ENCODE results near the gene TMPRSS4. TPM values are rescaled to one million over a fixed set of nuclear protein-coding genes. Genes with fewer than 3 reads are reported as not detected.

The TMPRSS4 gene
- total and polyA plus RNA-seq, 4 donors = 0.08 to 0.33 (median 0.24) TPM; not detected in 1

DNA sequence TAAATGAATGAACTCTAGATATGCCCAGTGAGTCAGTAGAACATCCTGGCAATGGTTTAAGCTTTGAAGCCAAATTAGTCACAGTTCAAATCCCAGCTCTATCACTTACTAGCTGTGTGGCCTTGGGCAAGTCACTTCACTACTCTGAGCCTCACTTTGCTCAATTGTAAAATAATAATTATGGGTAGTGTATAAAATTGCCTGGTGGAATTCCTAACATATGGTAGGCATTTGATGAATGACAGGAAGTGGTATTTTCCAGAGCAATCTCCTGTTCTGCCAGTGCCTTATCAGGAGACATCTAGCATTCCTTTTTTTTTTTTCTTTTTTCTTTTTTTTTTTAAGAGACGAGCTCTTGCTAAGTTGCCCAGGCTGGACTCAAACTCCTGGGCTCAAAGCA, 62.7 kb downstream of the TMPRSS4 start:
- no peak for TF ChIP-seq RAD21 (IDR thresholded peaks at IDR 0.05)
- no peak for TF ChIP-seq RXRA (IDR thresholded peaks at IDR 0.05)
- TF ChIP-seq NR2F2 (IDR thresholded peaks at IDR 0.05) = no peak
- Histone ChIP-seq H3K4me1 (ENCODE audit: control insufficient read depth in 4 of 4, insufficient read depth in 4 of 4, low read length in 3 of 4) (no peaks in the 10 kb centered on the region), H3K27me3 (ENCODE audit: control insufficient read depth in 4 of 4, insufficient read depth in 4 of 4, low read length in 3 of 4) (peaks cover 0 to 11% (median 0%) of the 10 kb centered on the region in 4 donors), H3K36me3 (ENCODE audit: control insufficient read depth in 4 of 4, insufficient read depth in 3 of 4, low read depth in 1 of 4, low read length in 3 of 4) (no peaks in the 10 kb centered on the region), H3K9me3 (ENCODE audit: control insufficient read depth in 4 of 4, low read length in 3 of 4) (no peaks in the 10 kb centered on the region), H3K9ac (ENCODE audit: low read depth in 1 of 2, low read length in 2 of 2) (no peak overlapping the region), H3K27ac (ENCODE audit: low read depth in 1 of 2, low read length in 2 of 2) (no peak overlapping the region), H3K4me3 (ENCODE audit: low read depth in 1 of 3, low read length in 3 of 3) (no peak overlapping the region)
- WGBS = 56% methylated on average over 1 of the region's 1 CpG
- no peak for DNase-seq (ENCODE audit: low spot score)

DNA sequence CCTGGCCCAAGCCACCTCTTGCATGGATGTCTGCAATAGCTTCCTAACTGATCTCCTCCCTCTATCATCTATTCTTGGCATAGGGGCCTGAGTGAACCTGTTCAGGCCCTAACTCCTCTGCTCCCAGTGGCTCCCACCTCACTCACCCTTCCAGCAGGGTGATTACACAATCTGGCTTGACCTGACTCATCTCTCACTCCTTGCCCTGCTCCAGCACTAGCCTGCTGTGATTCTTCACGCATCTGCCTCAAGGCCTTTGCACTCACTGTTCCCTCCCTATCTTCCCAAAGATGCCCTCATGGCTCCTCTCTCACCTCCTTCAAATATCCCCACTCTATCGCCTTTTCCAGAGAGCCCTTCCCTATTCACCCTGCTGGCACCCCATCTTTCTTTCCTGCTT, 65.2 kb downstream of the TMPRSS4 start:
- H3K36me3 ChIP-seq (ENCODE audit: control insufficient read depth in 4 of 4, insufficient read depth in 3 of 4, low read depth in 1 of 4, low read length in 3 of 4) = no peaks in the 10 kb centered on the region
- peaks cover 0 to 9% (median 0%) of the 10 kb centered on the region in 4 donors for H3K27me3 ChIP-seq (ENCODE audit: control insufficient read depth in 4 of 4, insufficient read depth in 4 of 4, low read length in 3 of 4)
- no peak overlapping the region for H3K27ac ChIP-seq (ENCODE audit: low read depth in 1 of 2, low read length in 2 of 2)
- peaks cover 0 to 11% (median 1%) of the 10 kb centered on the region in 4 donors for H3K4me1 ChIP-seq (ENCODE audit: control insufficient read depth in 4 of 4, insufficient read depth in 4 of 4, low read length in 3 of 4)
- no peak overlapping the region for H3K9ac ChIP-seq (ENCODE audit: low read depth in 1 of 2, low read length in 2 of 2)
- no peak overlapping the region for H3K4me3 ChIP-seq (ENCODE audit: low read depth in 1 of 3, low read length in 3 of 3)
- no peaks in the 10 kb centered on the region for H3K9me3 ChIP-seq (ENCODE audit: control insufficient read depth in 4 of 4, low read length in 3 of 4)
- TF ChIP-seq FOXA2 (IDR thresholded peaks at IDR 0.05) (no peak), HNF4A (conservative IDR thresholded peaks at IDR 0.05) (no peak), HNF4G (IDR thresholded peaks at IDR 0.05) (no peak), YY1 (IDR thresholded peaks at IDR 0.05) (no peak), EGR1 (IDR thresholded peaks at IDR 0.05; ENCODE audit: low read depth in 2 of 2) (no peak), TAF1 (conservative IDR thresholded peaks at IDR 0.05) (no peak)
- TF ChIP-seq, protein P1, sequence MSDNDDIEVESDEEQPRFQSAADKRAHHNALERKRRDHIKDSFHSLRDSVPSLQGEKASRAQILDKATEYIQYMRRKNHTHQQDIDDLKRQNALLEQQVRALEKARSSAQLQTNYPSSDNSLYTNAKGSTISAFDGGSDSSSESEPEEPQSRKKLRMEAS (IDR thresholded peaks at IDR 0.05) = no peak
- no peak for DNase-seq (ENCODE audit: low spot score)
- 61% methylated on average over 2 of the region's 2 CpGs for WGBS

DNA sequence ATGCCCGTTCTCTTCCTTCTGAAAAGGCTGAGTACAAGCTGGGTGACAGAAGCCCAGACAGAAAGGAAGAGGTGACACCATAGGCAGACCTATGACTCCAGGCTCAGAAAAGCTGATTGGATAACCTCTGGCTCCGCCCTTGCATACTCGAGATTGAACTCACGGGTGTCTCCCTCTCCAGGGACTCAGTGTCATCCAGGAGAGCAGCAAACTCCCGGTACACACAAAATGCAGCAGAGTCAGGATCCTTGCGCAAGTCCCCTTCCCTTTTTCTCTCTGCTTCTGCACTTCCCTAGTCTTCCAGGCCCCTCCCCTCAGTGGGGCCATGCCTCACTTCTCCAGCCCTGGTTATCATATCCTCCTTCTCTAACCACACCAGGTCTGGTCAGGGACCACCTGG, 65.9 kb downstream of the TMPRSS4 start:
- Histone ChIP-seq H3K4me1 (ENCODE audit: control insufficient read depth in 4 of 4, insufficient read depth in 4 of 4, low read length in 3 of 4) (peaks cover 0 to 11% (median 1%) of the 10 kb centered on the region in 4 donors), H3K27me3 (ENCODE audit: control insufficient read depth in 4 of 4, insufficient read depth in 4 of 4, low read length in 3 of 4) (peaks cover 0 to 9% (median 0%) of the 10 kb centered on the region in 4 donors), H3K36me3 (ENCODE audit: control insufficient read depth in 4 of 4, insufficient read depth in 3 of 4, low read depth in 1 of 4, low read length in 3 of 4) (no peaks in the 10 kb centered on the region), H3K4me3 (ENCODE audit: low read depth in 1 of 3, low read length in 3 of 3) (no peak overlapping the region), H3K9me3 (ENCODE audit: control insufficient read depth in 4 of 4, low read length in 3 of 4) (no peaks in the 10 kb centered on the region), H3K9ac (ENCODE audit: low read depth in 1 of 2, low read length in 2 of 2) (no peak overlapping the region), H3K27ac (ENCODE audit: low read depth in 1 of 2, low read length in 2 of 2) (no peak overlapping the region)
- no peak for DNase-seq (ENCODE audit: low spot score)
- 19% methylated on average over 6 of the region's 6 CpGs for WGBS
- TF ChIP-seq EGR1 (IDR thresholded peaks at IDR 0.05; ENCODE audit: low read depth in 2 of 2) (no peak), YY1 (IDR thresholded peaks at IDR 0.05) (no peak), TAF1 (conservative IDR thresholded peaks at IDR 0.05) (no peak), GABPA (IDR thresholded peaks at IDR 0.05 in 1 of 2, conservative IDR thresholded peaks at IDR 0.05 in 1 of 2) (no peak), HNF4A (conservative IDR thresholded peaks at IDR 0.05) (no peak), NR2F2 (IDR thresholded peaks at IDR 0.05) (no peak), FOXA1 (IDR thresholded peaks at IDR 0.05) (no peak), JUND (IDR thresholded peaks at IDR 0.05) (no peak), HNF4G (IDR thresholded peaks at IDR 0.05) (no peak), RXRA (IDR thresholded peaks at IDR 0.05) (no peak), SP1 (IDR thresholded peaks at IDR 0.05) (no peak), FOXA2 (IDR thresholded peaks at IDR 0.05) (no peak), RAD21 (IDR thresholded peaks at IDR 0.05) (no peak)
- TF ChIP-seq, protein P1 (IDR thresholded peaks at IDR 0.05) = no peak
- TF ChIP-seq, protein P2, sequence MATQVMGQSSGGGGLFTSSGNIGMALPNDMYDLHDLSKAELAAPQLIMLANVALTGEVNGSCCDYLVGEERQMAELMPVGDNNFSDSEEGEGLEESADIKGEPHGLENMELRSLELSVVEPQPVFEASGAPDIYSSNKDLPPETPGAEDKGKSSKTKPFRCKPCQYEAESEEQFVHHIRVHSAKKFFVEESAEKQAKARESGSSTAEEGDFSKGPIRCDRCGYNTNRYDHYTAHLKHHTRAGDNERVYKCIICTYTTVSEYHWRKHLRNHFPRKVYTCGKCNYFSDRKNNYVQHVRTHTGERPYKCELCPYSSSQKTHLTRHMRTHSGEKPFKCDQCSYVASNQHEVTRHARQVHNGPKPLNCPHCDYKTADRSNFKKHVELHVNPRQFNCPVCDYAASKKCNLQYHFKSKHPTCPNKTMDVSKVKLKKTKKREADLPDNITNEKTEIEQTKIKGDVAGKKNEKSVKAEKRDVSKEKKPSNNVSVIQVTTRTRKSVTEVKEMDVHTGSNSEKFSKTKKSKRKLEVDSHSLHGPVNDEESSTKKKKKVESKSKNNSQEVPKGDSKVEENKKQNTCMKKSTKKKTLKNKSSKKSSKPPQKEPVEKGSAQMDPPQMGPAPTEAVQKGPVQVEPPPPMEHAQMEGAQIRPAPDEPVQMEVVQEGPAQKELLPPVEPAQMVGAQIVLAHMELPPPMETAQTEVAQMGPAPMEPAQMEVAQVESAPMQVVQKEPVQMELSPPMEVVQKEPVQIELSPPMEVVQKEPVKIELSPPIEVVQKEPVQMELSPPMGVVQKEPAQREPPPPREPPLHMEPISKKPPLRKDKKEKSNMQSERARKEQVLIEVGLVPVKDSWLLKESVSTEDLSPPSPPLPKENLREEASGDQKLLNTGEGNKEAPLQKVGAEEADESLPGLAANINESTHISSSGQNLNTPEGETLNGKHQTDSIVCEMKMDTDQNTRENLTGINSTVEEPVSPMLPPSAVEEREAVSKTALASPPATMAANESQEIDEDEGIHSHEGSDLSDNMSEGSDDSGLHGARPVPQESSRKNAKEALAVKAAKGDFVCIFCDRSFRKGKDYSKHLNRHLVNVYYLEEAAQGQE (IDR thresholded peaks at IDR 0.05) = no peak
- TF ChIP-seq, protein P3, sequence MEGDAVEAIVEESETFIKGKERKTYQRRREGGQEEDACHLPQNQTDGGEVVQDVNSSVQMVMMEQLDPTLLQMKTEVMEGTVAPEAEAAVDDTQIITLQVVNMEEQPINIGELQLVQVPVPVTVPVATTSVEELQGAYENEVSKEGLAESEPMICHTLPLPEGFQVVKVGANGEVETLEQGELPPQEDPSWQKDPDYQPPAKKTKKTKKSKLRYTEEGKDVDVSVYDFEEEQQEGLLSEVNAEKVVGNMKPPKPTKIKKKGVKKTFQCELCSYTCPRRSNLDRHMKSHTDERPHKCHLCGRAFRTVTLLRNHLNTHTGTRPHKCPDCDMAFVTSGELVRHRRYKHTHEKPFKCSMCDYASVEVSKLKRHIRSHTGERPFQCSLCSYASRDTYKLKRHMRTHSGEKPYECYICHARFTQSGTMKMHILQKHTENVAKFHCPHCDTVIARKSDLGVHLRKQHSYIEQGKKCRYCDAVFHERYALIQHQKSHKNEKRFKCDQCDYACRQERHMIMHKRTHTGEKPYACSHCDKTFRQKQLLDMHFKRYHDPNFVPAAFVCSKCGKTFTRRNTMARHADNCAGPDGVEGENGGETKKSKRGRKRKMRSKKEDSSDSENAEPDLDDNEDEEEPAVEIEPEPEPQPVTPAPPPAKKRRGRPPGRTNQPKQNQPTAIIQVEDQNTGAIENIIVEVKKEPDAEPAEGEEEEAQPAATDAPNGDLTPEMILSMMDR (IDR thresholded peaks at IDR 0.05; ENCODE audit: low read depth, low read length, missing input control) = no peak
- TF ChIP-seq, protein P4, sequence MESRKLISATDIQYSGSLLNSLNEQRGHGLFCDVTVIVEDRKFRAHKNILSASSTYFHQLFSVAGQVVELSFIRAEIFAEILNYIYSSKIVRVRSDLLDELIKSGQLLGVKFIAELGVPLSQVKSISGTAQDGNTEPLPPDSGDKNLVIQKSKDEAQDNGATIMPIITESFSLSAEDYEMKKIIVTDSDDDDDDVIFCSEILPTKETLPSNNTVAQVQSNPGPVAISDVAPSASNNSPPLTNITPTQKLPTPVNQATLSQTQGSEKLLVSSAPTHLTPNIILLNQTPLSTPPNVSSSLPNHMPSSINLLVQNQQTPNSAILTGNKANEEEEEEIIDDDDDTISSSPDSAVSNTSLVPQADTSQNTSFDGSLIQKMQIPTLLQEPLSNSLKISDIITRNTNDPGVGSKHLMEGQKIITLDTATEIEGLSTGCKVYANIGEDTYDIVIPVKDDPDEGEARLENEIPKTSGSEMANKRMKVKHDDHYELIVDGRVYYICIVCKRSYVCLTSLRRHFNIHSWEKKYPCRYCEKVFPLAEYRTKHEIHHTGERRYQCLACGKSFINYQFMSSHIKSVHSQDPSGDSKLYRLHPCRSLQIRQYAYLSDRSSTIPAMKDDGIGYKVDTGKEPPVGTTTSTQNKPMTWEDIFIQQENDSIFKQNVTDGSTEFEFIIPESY (IDR thresholded peaks at IDR 0.05) = no peak
- TF ChIP-seq, protein P5, sequence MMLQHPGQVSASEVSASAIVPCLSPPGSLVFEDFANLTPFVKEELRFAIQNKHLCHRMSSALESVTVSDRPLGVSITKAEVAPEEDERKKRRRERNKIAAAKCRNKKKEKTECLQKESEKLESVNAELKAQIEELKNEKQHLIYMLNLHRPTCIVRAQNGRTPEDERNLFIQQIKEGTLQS (IDR thresholded peaks at IDR 0.05) = no peak
